Karpas-422 (cell line): ENCODE data around the gene HTN1. TPM values are rescaled to one million over a fixed set of nuclear protein-coding genes. Genes with fewer than 3 reads are reported as not detected.

ENCODE experiments used
- total RNA-seq: library from RNA; depleted of rRNA; stranded (reverse); fragments of >200 nt; shearing (Covaris generic); gene quantifications from 2 replicates; pipeline ENCODE4 v1.2.3, GENCODE V29; 2014; ENCODE audit warnings: low replicate concordance; rRNA removed

HTN1 gene
- total RNA-seq, 1 experiment from 2014 or later = not detected

Other genes starting within 250 kb of the HTN1 start
- not detected in 2 replicates for gene SULT1E1, start 190.3 kb upstream of the HTN1 start, total RNA-seq
- gene CSN1S1, start 119.4 kb upstream of the HTN1 start, total RNA-seq = not detected in 2 replicates
- gene CSN2, start 84.7 kb upstream of the HTN1 start, total RNA-seq = not detected in 2 replicates
- not detected in 2 replicates for gene STATH, start 54.5 kb upstream of the HTN1 start, total RNA-seq
- not detected in 2 replicates for gene HTN3, start 22.0 kb upstream of the HTN1 start, total RNA-seq
- not detected in 2 replicates for gene PRR27, start 103.8 kb downstream of the HTN1 start, total RNA-seq
- gene ODAM, start 145.3 kb downstream of the HTN1 start, total RNA-seq = not detected in 2 replicates
- gene FDCSP, start 175.7 kb downstream of the HTN1 start, total RNA-seq = not detected in 2 replicates
- not detected in 2 replicates for gene CSN3, start 192.2 kb downstream of the HTN1 start, total RNA-seq